Erythroblast (primary cell): ENCODE data around the gene ILK.
A peak's percentile ranks its signal among the peaks of the same experiment; 100 is the strongest.

Source experiments
- DNase-seq, 2 experiments: peaks; one replicate each; lab custom pipeline; 2025; lab: John Stamatoyannopoulos, UW
- GATA1 ChIP-seq: IDR thresholded peaks from 2 replicates; pipeline ENCODE4 v1.6.1; 2011; ENCODE audit warnings: low read depth, mild to moderate bottlenecking, control low read depth, low read length, moderate library complexity
- POLR2A ChIP-seq: IDR thresholded peaks from 2 replicates; pipeline ENCODE4 v1.6.1; 2011; ENCODE audit warnings: mild to moderate bottlenecking, low read length

The ILK gene

GRCh38 chr11:6606471-6607189 lies 3.1 kb downstream of the ILK start:
- TF ChIP-seq GATA1, result no peak
- no peak for TF ChIP-seq POLR2A
- peak; percentile 52 to 69 for DNase-seq

GRCh38 chr11:6607190-6607795 lies 3.7 kb downstream of the ILK start:
- no peak for DNase-seq

GRCh38 chr11:6608011-6608410 lies 4.4 kb downstream of the ILK start:
- DNase-seq, result no peak
- peak; percentile 25 for TF ChIP-seq POLR2A
- no peak for TF ChIP-seq GATA1

More at GRCh38 chr11:6607190-6607795, 3.7 kb downstream of the ILK start:
- TF ChIP-seq GATA1 (no peak), POLR2A (no peak)

GRCh38 chr11:6608726-6609501 lies 5.3 kb downstream of the ILK start:
- DNase-seq, result no peak

GRCh38 chr11:6609502-6610015 lies 6.0 kb downstream of the ILK start:
- TF ChIP-seq POLR2A (peak; percentile 28), GATA1 (no peak)
- no peak for DNase-seq

More at GRCh38 chr11:6608726-6609501, 5.3 kb downstream of the ILK start:
- TF ChIP-seq GATA1 (no peak), POLR2A (no peak)

- TF ChIP-seq POLR2A, result no peak
- TF ChIP-seq GATA1, result no peak
- no peak for DNase-seq
These were observed 7.0 kb downstream of the ILK start for GRCh38 chr11:6610591-6610990.

GRCh38 chr11:6611092-6611962 lies 7.8 kb downstream of the ILK start:
- TF ChIP-seq GATA1 (no peak), POLR2A (no peak)
- peak; percentile 60 to 71 for DNase-seq

GRCh38 chr11:6611963-6612212 lies 8.3 kb downstream of the ILK start:
- no peak for DNase-seq
- TF ChIP-seq POLR2A (no peak), GATA1 (no peak)

- peak; percentile 96 to 98 for DNase-seq
These were observed 8.9 kb downstream of the ILK start, which contains the start of gene TAF10 for GRCh38 chr11:6612213-6613041. TSS of gene TAF10 (minus strand) at chr11:6612216. CDS start at chr11:6612189, 27 bp downstream.

GRCh38 chr11:6613496-6613895 lies 9.9 kb downstream of the ILK start:
- DNase-seq, result no peak
- TF ChIP-seq GATA1 (no peak), POLR2A (no peak)

More at GRCh38 chr11:6612213-6613041, 8.9 kb downstream of the ILK start, which contains the start of gene TAF10:
- peak; percentile 97 for TF ChIP-seq POLR2A
- no peak for TF ChIP-seq GATA1

- no peak for TF ChIP-seq POLR2A
- no peak for TF ChIP-seq GATA1
- DNase-seq, result no peak
These were observed 10.9 kb downstream of the ILK start for GRCh38 chr11:6614446-6614845.

GRCh38 chr11:6615046-6615445 lies 11.5 kb downstream of the ILK start:
- DNase-seq, result no peak
- TF ChIP-seq GATA1 (no peak), POLR2A (no peak)
